Ovary (tissue), 9 donors: Measurements from ENCODE around the gene MRPL23. TPM values are rescaled to one million over a fixed set of nuclear protein-coding genes. Genes with fewer than 3 reads are reported as not detected.
"Not testable (repeated sequence)": the region's sequence is repeated elsewhere in the genome, so short reads cannot be mapped to it uniquely, and the experiment has no call there.

ENCODE experiments used
- DNase-seq, 5 donors: peaks; one replicate each; pipeline ENCODE4 v3.0.0-alpha.2; 2019 to 2020
- H3K27ac ChIP-seq, 2 donors: fragments of 200-600 bp; one replicate each; pipeline versions ENCODE4 v1.5.1 to v1.8.0; 2019 to 2022
- H3K27me3 ChIP-seq: fragments of 200-600 bp; one replicate; pipeline ENCODE4 v1.8.0; 2022
- H3K36me3 ChIP-seq: fragments of 200-600 bp; sonication (generic); one replicate; pipeline ENCODE4 v1.5.1; 2019
- H3K4me1 ChIP-seq: one replicate; pipeline ENCODE4 v1.8.1; 2013; ENCODE audit warnings: mild to moderate bottlenecking, moderate library complexity; ENCODE audit not compliant: insufficient read depth
- H3K4me3 ChIP-seq: fragments of 200-600 bp; sonication (generic); one replicate; pipeline ENCODE4 v1.5.1; 2017
- H3K9me3 ChIP-seq, 2 donors: fragments of 200-600 bp in 1 of 2; sonication (generic) in 1 of 2; one replicate each; pipeline versions ENCODE4 v1.5.1 to v1.8.1; 2013 to 2019; ENCODE audit warnings: mild to moderate bottlenecking in 1 of 2, moderate library complexity in 1 of 2
- CTCF ChIP-seq, 3 donors: fragments of 450-650 bp in 2 of 3; fragments of 200-600 bp in 1 of 3; IDR thresholded peaks; one replicate each; pipeline versions ENCODE4 v1.5.1 to v1.8.0; 2016 to 2022; ENCODE audit warnings: antibody characterized with exemption in 3 of 3, mild to moderate bottlenecking in 1 of 3
- EP300 ChIP-seq: sonication (generic); formaldehyde crosslinking; IDR thresholded peaks from one replicate; pipeline ENCODE4 v1.6.1; 2017; ENCODE audit warnings: antibody characterized with exemption
- POLR2A ChIP-seq: fragments of 450-650 bp; IDR thresholded peaks from one replicate; pipeline ENCODE4 v1.6.1; 2017; ENCODE audit warnings: antibody characterized with exemption, mild to moderate bottlenecking, moderate library complexity
- WGBS, 3 donors: extraction: QIAGEN DNeasy Blood & Tissue Kit in 1 of 3; methylation state at CpG; one replicate each; pipeline versions ENCODE4 v1.1.5 to v1.1.7; 2013 to 2017; 5-methylcytosine and 5-hydroxymethylcytosine counted together
- intact Hi-C, 4 donors: fragments of 100-400 bp; cut with DNase I; formaldehyde crosslinking; loops; one replicate each; pipeline versions ENCODE4 v1.11.0 to v1.15.1; 2022 to 2023
- polyA plus RNA-seq, 2 donors: library from polyadenylated mRNA; stranded (reverse); fragments of 200-250 nt in 1 of 2; fragments of 350-450 nt in 1 of 2; fragmentation: Illumina TruSeq in 1 of 2; extraction: RNeasy Lipid Tissue Mini Kit (QIAGEN cat#74804) in 1 of 2; gene quantifications; one replicate each; pipeline ENCODE4 v1.2.3, GENCODE V29; 2013 to 2014
- total RNA-seq, 7 donors: library from RNA; depleted of rRNA in 2 of 7; stranded (reverse); fragments of >200 nt in 2 of 7; fragmentation: NEBNext Ultra II Directional in 3 of 7; extraction: Animal tissue kit (Norgen Biotek cat#: 25700) in 3 of 7; gene quantifications; one replicate each; pipeline versions ENCODE4 v1.1.0 to v1.2.4, GENCODE V29; 2016 to 2023
- donor health status: DM: no; HTN: no; CAD: no; lungs with moderate emphysema.
- donor health status: DM: no; HTN: no; CAD: no.
- donor health status: Bipolar disorder and iron deficiency.
- donor health status: DM: yes; HTN: yes; CAD: no.
- donor health status: DM: no; HTN: no; CAD: no.
- donor health status: DM: yes; HTN: yes; CAD: no.

Gene MRPL23
- total and polyA plus RNA-seq, 9 donors: 21.7 to 145 (median 86.7) TPM

- Histone ChIP-seq H3K4me1 (peaks cover 2% of the 10 kb centered on the region), H3K27ac (no peak overlapping the region), H3K27me3 (no peaks in the 10 kb centered on the region), H3K36me3 (no peaks in the 10 kb centered on the region), H3K9me3 (no peaks in the 10 kb centered on the region), H3K4me3 (no peak overlapping the region)
- intact Hi-C loops: no loop called here
- 86 to 90% (median 88%) methylated on average over 35 of the region's 35 CpGs for WGBS, 3 donors
- TF ChIP-seq CTCF (IDR thresholded peaks at IDR 0.05) (no peak), EP300 (no peak), POLR2A (no peak)
- DNase-seq: peak in 1 of 5 donors; percentile 6
Observed at GRCh38 chr11:1937616-1938342, 9.4 kb upstream of the MRPL23 start.

DNA sequence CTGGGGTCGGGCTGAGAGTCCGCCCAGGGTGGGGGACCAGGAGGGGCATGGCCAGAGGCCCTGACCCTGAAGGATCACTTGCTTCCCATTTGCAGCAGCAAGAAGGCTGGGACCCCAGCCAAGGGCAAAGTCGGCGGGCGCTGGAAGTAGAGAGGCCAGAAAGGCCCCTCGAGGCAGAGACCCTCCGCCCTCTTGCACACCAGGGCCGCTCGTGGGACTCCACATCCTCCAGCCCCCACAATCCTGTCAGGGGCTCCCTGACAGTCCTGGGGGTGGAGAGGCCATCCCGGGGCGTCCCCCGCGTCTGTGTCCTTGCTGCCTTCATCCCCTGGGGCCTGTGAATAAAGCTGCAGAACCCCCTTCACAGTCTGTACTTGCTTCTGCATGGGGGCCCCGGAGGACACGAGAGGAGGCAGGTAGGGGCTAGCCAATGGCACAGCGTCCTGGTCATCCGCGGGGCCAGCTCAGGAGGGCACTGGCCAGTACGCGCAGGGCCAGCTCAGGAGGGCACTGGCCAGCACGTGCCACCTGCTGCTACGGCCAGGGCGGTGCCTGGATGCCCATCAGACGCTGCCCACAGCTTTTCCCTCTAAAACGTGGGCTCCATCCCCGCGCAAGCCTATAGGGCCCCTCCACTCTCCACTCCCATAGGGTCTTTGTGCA, 8.7 kb upstream of the MRPL23 start:
- 68 to 76% (median 76%) methylated on average over 22 to 27 of the region's 27 CpGs for WGBS, 3 donors
- Histone ChIP-seq H3K36me3 (no peaks in the 10 kb centered on the region), H3K4me3 (no peak overlapping the region), H3K9me3 (no peaks in the 10 kb centered on the region), H3K27me3 (no peaks in the 10 kb centered on the region), H3K4me1 (peaks cover 2% of the 10 kb centered on the region), H3K27ac (no peak overlapping the region)
- intact Hi-C loops: loop anchor here in 1 of 4 donors (1.0 kb wide), 1 partner anchor 26 kb away; no protein-coding TSS in a partner anchor
- DNase-seq: peak in 1 of 5 donors; percentile 5
- TF ChIP-seq CTCF (IDR thresholded peaks at IDR 0.05): no peak
- no peak for TF ChIP-seq POLR2A
- TF ChIP-seq EP300: no peak

DNA sequence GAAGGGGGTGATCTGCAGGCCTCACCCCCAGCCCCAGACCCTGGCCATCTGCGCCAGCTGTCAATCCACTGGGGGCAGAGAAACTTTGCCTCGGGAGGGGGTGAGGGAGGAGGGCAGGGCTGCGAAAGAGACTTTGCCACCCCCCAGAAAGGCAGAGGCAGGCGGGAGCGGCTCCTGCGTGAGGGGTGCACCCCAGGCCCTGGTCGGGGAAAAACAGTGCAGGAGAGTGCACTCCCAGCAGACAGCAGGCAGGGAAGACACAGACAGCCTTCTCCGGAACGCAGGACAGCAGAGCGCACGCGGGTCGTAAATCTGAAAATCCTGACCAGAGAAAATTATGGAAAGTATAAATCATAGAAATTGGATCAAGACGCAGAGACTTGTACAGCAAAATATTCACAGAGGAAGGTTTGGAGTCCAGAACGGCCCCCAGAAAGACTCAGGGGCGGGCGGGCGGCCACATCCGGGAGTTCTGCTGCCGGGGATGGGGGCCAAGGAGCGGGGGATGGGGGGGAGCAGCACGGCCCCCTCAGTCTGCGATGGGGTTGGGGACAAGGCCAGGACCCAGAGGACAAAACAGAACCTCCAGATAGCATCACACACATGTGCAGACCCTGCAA, 8.0 kb upstream of the MRPL23 start:
- intact Hi-C loops: loop anchor here in 1 of 4 donors (1.0 kb wide), 1 partner anchor 27 kb away; no protein-coding TSS in a partner anchor
- 9 to 13% (median 11%) methylated on average over 23 of the region's 23 CpGs for WGBS, 3 donors
- peak in 1 of 5 donors; percentile 12 for DNase-seq
- Histone ChIP-seq H3K36me3 (no peaks in the 10 kb centered on the region), H3K27me3 (no peaks in the 10 kb centered on the region), H3K4me3 (no peak overlapping the region), H3K9me3 (no peaks in the 10 kb centered on the region), H3K27ac (no peak overlapping the region), H3K4me1 (peaks cover 2% of the 10 kb centered on the region)
- TF ChIP-seq POLR2A: no peak
- no peak for TF ChIP-seq CTCF (IDR thresholded peaks at IDR 0.05)
- no peak for TF ChIP-seq EP300

- DNase-seq: peak in 1 of 5 donors; percentile 35
- not testable (repeated sequence) for H3K36me3 ChIP-seq, H3K9me3 ChIP-seq, H3K27me3 ChIP-seq, H3K4me3 ChIP-seq, H3K27ac ChIP-seq, H3K4me1 ChIP-seq
- intact Hi-C loops: loop anchor here in 3 of 4 donors (1.0 to 10.0 kb wide), 3 partner anchors 27 to 45 kb away; partner anchors contain the start of gene PRR33 (in 2 of the 3)
- 90 to 100% (median 95%) methylated on average over 1 of the region's 1 CpG for WGBS, 3 donors
Observed at GRCh38 chr11:1939788-1940187, 7.3 kb upstream of the MRPL23 start.
